Mesendoderm (in vitro differentiated cells): Measurements from ENCODE around the gene A4GALT.

Experiments used
- DNase-seq: peaks from one replicate; pipeline ENCODE4 v3.0.0; 2013
- H2AK5ac ChIP-seq: 2 replicates; pipeline ENCODE4 v1.6.1; 2013; ENCODE audit warnings: low read length, inconsistent platforms
- H2BK120ac ChIP-seq: 2 replicates; pipeline ENCODE4 v1.6.1; 2013; ENCODE audit warnings: low read depth, mild to moderate bottlenecking, low read length, moderate library complexity, mixed read lengths
- H2BK15ac ChIP-seq: replicated peaks from 2 replicates; pipeline ENCODE4 v1.6.1; 2013; ENCODE audit warnings: low read depth, mild to moderate bottlenecking, moderate library complexity
- H2BK5ac ChIP-seq: 2 replicates; pipeline ENCODE4 v1.6.1; 2013; ENCODE audit warnings: low read length, inconsistent platforms
- H3K18ac ChIP-seq: 2 replicates; pipeline ENCODE4 v1.6.1; 2013; ENCODE audit warnings: mild to moderate bottlenecking, low read length, mixed read lengths
- H3K23ac ChIP-seq: one replicate; pipeline ENCODE4 v1.6.1; 2013; ENCODE audit warnings: low read length
- H3K27ac ChIP-seq: 2 replicates; pipeline ENCODE4 v1.5.1; 2013; ENCODE audit warnings: low read depth, mild to moderate bottlenecking, inconsistent platforms, low read length, moderate library complexity
- H3K27me3 ChIP-seq: 2 replicates; pipeline ENCODE4 v1.6.1; 2013; ENCODE audit warnings: low read length, control low read depth, mild to moderate bottlenecking, inconsistent platforms; ENCODE audit not compliant: insufficient read depth, poor library complexity
- H3K36me3 ChIP-seq: 2 replicates; pipeline ENCODE4 v1.6.1; 2013; ENCODE audit warnings: low read length, inconsistent platforms; ENCODE audit not compliant: control insufficient read depth, insufficient read depth
- H3K4ac ChIP-seq: one replicate; pipeline ENCODE4 v1.6.1; 2013; ENCODE audit warnings: low read depth, mild to moderate bottlenecking, low read length, moderate library complexity
- H3K4me1 ChIP-seq: 2 replicates; pipeline ENCODE4 v1.6.1; 2013; ENCODE audit warnings: low read depth, low read length, inconsistent platforms; ENCODE audit not compliant: control insufficient read depth
- H3K4me2 ChIP-seq: 2 replicates; pipeline ENCODE4 v1.6.1; 2013; ENCODE audit warnings: low read length
- H3K4me3 ChIP-seq: 2 replicates; pipeline ENCODE4 v1.5.1; 2013; ENCODE audit warnings: mild to moderate bottlenecking, low read length
- H3K56ac ChIP-seq: one replicate; pipeline ENCODE4 v1.6.1; 2013; ENCODE audit warnings: low read length
- H3K79me1 ChIP-seq: 2 replicates; pipeline ENCODE4 v1.6.1; 2013; ENCODE audit warnings: low read length, inconsistent platforms
- H3K79me2 ChIP-seq: 2 replicates; pipeline ENCODE4 v1.6.1; 2013; ENCODE audit warnings: mild to moderate bottlenecking, low read length; ENCODE audit not compliant: control insufficient read depth, insufficient read depth
- H3K9ac ChIP-seq: 2 replicates; pipeline ENCODE4 v1.6.1; 2013; ENCODE audit warnings: low read length, inconsistent platforms
- H4K5ac ChIP-seq: one replicate; pipeline ENCODE4 v1.6.1; 2013; ENCODE audit warnings: low read length
- H4K8ac ChIP-seq: one replicate; pipeline ENCODE4 v1.6.1; 2013; ENCODE audit warnings: low read depth, mild to moderate bottlenecking, control low read depth, low read length, moderate library complexity
- WGBS: extraction: QIAGEN DNeasy Blood & Tissue Kit; methylation state at CpG from one replicate; pipeline ENCODE4 v1.1.7; 2013; ENCODE audit warnings: low lambda C conversion rate, missing lambda C conversion rate; ENCODE audit not compliant: insufficient coverage; ENCODE audit errors: extremely low coverage; 5-methylcytosine and 5-hydroxymethylcytosine counted together

Gene A4GALT

GRCh38 chr22:42766860-42767259 is 46.2 kb upstream of the A4GALT start:
- H3K79me1 ChIP-seq, result no peaks in the 10 kb centered on the region
- H3K79me2 ChIP-seq, result no peaks in the 10 kb centered on the region
- no peak overlapping the region for H3K56ac ChIP-seq
- H3K23ac ChIP-seq, result no peak overlapping the region
- H3K4me2 ChIP-seq, result no peak overlapping the region
- H3K4ac ChIP-seq, result no peak overlapping the region
- no peak overlapping the region for H2BK5ac ChIP-seq
- H3K36me3 ChIP-seq, result no peaks in the 10 kb centered on the region
- H2BK120ac ChIP-seq, result no peak overlapping the region
- no peak overlapping the region for H2AK5ac ChIP-seq
- no peak overlapping the region for H3K27ac ChIP-seq
- no peaks in the 10 kb centered on the region for H3K4me1 ChIP-seq
- H4K5ac ChIP-seq, result no peak overlapping the region
- no peaks in the 10 kb centered on the region for H3K27me3 ChIP-seq
- H3K9ac ChIP-seq, result no peak overlapping the region
- H3K4me3 ChIP-seq, result no peak overlapping the region
- no peak overlapping the region for H4K8ac ChIP-seq
- H3K18ac ChIP-seq, result no peak overlapping the region
- DNase-seq, result no peak
- no peak overlapping the region for H2BK15ac ChIP-seq
- WGBS, result no CpG with 5 or more reads among the region's 8 CpGs

- Histone ChIP-seq H3K27ac (no peak overlapping the region), H4K8ac (no peak overlapping the region), H3K9ac (no peak overlapping the region), H2BK120ac (no peak overlapping the region), H3K4me1 (no peaks in the 10 kb centered on the region), H2AK5ac (no peak overlapping the region), H3K79me1 (no peaks in the 10 kb centered on the region), H3K23ac (no peak overlapping the region), H3K4me2 (no peak overlapping the region), H3K79me2 (no peaks in the 10 kb centered on the region), H3K4ac (no peak overlapping the region), H2BK5ac (no peak overlapping the region), H4K5ac (no peak overlapping the region), H3K27me3 (no peaks in the 10 kb centered on the region), H3K56ac (no peak overlapping the region), H2BK15ac (no peak overlapping the region), H3K36me3 (no peaks in the 10 kb centered on the region), H3K18ac (no peak overlapping the region), H3K4me3 (no peak overlapping the region)
- DNase-seq, result no peak
- WGBS, result no CpG with 5 or more reads among the region's 11 CpGs
These were observed 44.3 kb upstream of the A4GALT start for GRCh38 chr22:42764895-42765363.

GRCh38 chr22:42763965-42764480 is 43.4 kb upstream of the A4GALT start:
- DNase-seq, result no peak
- Histone ChIP-seq H4K8ac (no peak overlapping the region), H3K79me1 (no peaks in the 10 kb centered on the region), H2BK120ac (no peak overlapping the region), H3K56ac (no peak overlapping the region), H3K36me3 (no peaks in the 10 kb centered on the region), H2AK5ac (no peak overlapping the region), H3K27ac (no peak overlapping the region), H3K9ac (no peak overlapping the region), H3K18ac (no peak overlapping the region), H3K27me3 (no peaks in the 10 kb centered on the region), H3K79me2 (no peaks in the 10 kb centered on the region), H3K4ac (no peak overlapping the region), H2BK15ac (no peak overlapping the region), H3K4me2 (no peak overlapping the region), H4K5ac (no peak overlapping the region), H2BK5ac (no peak overlapping the region), H3K4me3 (no peak overlapping the region), H3K23ac (no peak overlapping the region), H3K4me1 (no peaks in the 10 kb centered on the region)
- WGBS, result no CpG with 5 or more reads among the region's 13 CpGs

GRCh38 chr22:42760806-42761565 is 40.3 kb upstream of the A4GALT start:
- no peaks in the 10 kb centered on the region for H3K4me1 ChIP-seq
- WGBS, result no CpG with 5 or more reads among the region's 18 CpGs
- no peak overlapping the region for H3K4me2 ChIP-seq
- no peak overlapping the region for H3K27ac ChIP-seq
- no peaks in the 10 kb centered on the region for H3K27me3 ChIP-seq
- H4K5ac ChIP-seq, result no peak overlapping the region
- no peaks in the 10 kb centered on the region for H3K36me3 ChIP-seq
- DNase-seq, result no peak
- H2AK5ac ChIP-seq, result no peak overlapping the region
- no peak overlapping the region for H3K9ac ChIP-seq
- H2BK5ac ChIP-seq, result no peak overlapping the region
- no peak overlapping the region for H3K4ac ChIP-seq
- no peak overlapping the region for H2BK15ac ChIP-seq
- no peaks in the 10 kb centered on the region for H3K79me2 ChIP-seq
- H3K4me3 ChIP-seq, result no peak overlapping the region
- no peak overlapping the region for H3K56ac ChIP-seq
- no peaks in the 10 kb centered on the region for H3K79me1 ChIP-seq
- H4K8ac ChIP-seq, result no peak overlapping the region
- H3K18ac ChIP-seq, result no peak overlapping the region
- no peak overlapping the region for H3K23ac ChIP-seq
- H2BK120ac ChIP-seq, result no peak overlapping the region

GRCh38 chr22:42758931-42759629 is 38.4 kb upstream of the A4GALT start:
- H3K18ac ChIP-seq, result no peak overlapping the region
- no peak overlapping the region for H4K8ac ChIP-seq
- no peaks in the 10 kb centered on the region for H3K36me3 ChIP-seq
- no peak overlapping the region for H2BK5ac ChIP-seq
- no peaks in the 10 kb centered on the region for H3K27me3 ChIP-seq
- H3K4me3 ChIP-seq, result no peak overlapping the region
- no peak overlapping the region for H3K27ac ChIP-seq
- H3K79me2 ChIP-seq, result no peaks in the 10 kb centered on the region
- H3K4me2 ChIP-seq, result no peak overlapping the region
- H2BK15ac ChIP-seq, result no peak overlapping the region
- H3K79me1 ChIP-seq, result no peaks in the 10 kb centered on the region
- H2BK120ac ChIP-seq, result no peak overlapping the region
- no peak overlapping the region for H3K9ac ChIP-seq
- no peak overlapping the region for H4K5ac ChIP-seq
- no CpG with 5 or more reads among the region's 23 CpGs for WGBS
- no peak overlapping the region for H3K23ac ChIP-seq
- H2AK5ac ChIP-seq, result no peak overlapping the region
- H3K4me1 ChIP-seq, result no peaks in the 10 kb centered on the region
- H3K56ac ChIP-seq, result no peak overlapping the region
- no peak overlapping the region for H3K4ac ChIP-seq
- no peak for DNase-seq
